DMS 273 (cell line): Measurements from ENCODE around the gene PIK3R5.
A peak's percentile ranks its signal among the peaks of the same experiment; 100 is the strongest.

Experiments
- DNase-seq: peaks from one replicate; lab custom pipeline; 2025; ENCODE audit not compliant: unreplicated experiment; lab: John Stamatoyannopoulos, UW

PIK3R5 gene

DNA sequence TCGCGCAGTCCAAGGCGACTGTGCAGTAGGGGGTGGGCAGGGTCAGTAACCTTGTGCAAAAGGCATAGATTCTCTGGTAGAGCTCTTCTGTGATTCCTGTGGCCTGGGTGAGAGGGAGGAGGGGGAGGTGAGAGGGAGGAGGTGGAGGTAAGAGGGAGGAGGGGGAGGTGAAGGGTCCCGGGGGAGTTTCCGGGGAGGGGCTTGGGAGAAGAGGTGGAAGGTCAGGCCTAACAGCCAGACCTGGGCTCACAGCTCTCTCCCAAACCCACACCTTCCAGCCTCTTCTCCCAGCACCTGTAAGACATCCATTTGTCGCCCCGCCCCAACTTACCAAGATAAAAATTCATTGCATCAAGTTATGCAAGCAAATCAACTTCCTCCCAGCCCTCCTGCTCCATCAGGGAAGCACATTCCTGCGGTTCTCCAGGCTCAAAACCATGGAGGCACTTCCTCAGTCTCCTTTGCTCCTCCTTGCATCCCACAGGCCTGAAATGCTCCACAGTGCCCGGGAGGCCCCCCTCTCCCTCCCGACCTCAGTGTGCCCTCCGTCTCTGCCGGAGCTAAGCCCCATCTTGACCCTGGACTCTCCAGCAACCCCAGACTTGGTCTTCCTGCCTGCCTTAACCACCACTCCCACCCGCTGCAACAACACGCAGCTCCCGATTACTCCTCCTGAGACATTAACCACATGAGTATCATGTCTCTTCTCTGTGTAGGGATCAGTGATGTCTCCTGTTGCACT, 128.5 kb downstream of the PIK3R5 start:
- DNase-seq: no peak

DNA sequence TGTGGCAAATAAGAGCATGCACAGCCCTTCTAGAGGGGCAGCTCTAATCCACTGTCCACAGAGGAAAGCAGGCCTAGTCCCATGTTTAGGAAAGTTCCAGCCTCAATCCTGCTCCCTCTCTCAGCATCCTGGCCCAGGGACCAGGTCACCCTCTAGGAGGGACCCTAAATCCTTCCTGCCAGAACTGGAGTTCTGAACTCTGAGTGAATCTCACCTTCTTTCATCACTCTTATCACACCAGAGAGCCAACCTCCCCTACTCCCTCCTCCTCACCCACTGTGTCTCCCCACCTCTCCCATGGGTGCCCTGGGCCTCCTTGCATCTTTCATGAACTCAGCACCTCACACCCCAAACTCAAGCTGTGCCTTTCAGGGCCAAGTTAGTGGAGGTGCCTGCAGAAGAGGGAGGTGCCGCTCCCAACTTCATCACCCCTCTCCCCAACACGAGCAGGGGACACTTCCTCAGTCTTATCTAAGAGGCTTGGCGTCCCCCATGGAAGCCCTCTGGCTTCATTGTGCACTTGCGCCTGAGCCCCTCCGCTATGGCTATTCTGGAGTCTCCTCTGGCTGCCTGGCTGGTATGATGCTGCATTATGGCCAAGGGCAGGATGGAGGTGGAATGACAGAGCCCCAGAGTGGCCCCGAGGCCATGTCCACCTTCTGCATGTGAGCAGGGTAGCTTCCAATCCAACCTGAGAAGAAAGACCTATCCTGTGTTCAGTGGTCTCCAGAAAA, 129.7 kb downstream of the PIK3R5 start:
- DNase-seq: no peak

DNA sequence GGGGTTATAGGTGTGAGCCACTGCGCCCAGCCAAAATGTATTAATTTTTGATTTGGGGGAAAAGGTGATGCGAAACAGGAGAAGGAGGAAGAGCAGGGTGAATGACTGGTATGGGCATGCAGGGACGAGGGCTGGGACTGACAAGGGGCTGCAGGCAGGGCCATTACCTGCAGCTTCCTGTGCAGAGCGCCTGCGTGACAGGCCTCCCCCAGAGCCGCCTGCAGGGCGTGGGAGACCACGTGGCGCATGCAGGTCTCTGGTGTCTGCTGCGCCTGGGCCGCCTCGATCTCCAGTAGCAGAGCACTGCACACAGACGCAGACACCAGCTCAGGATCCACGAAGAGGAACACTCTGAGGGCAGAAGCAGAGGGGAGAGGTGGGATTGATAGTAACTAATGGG, 130.4 kb downstream of the PIK3R5 start:
- no peak for DNase-seq

DNA sequence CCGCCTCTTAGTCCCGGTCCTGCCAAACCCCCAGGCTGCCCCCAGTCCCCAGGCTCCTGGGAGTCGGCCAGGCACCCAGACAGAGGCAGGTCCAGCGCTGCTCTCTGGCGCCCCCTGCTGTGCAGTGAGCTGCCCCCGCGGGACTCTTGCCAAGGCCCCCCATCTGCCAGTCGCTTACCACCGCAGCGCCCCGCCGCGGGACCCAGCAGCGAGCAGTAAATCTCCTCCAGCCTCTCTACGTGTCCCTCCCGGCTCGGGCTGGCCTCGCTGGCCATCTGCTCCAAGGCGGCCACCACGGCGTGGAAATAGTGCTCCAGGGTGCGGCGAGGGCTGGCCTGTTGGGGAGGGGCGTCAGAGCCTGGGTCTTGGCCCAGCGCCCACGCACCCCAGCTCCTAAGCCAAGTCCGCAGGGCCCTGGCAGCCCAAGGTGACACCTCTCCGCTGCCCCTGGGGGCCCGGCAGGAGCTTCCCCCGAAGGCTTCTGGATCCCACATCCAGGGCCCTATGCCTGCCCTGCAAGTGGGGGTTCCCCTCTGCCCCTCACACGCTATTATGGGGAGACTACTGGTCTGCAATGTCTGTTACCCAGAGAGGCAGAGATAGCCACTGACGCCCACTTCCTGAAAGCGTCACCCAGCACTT, 132.7 kb downstream of the PIK3R5 start:
- DNase-seq: peak; percentile 88

DNA sequence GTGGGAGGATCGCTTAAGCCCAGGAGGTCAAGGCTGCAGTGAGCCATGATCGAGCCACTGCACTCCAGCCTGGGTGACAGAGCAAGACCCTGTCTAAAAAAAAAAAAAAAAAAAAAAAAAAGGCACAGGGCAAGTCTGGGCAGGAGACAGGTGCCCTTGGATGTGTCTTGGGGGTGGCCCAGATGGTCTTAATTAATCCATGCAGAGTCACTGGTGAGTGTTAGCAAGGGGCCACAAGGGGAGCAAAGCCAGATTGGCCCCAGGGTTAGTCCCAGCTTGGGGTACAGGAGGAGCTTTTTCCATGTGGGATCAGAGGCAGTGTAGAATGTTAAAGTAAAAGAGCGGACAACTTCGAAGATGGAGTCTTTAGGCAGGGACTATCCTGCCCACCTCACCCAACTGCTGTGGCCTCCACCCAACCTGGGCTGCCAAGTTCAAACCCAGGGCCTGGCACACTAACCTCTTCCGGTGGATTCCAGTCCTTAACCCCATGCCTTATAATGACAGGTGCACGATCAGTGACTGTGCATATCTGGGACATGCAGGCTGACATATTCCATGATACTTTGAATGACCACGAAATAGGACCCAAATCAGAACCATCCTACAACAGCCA, 134.2 kb downstream of the PIK3R5 start:
- peak; percentile 24 for DNase-seq

DNA sequence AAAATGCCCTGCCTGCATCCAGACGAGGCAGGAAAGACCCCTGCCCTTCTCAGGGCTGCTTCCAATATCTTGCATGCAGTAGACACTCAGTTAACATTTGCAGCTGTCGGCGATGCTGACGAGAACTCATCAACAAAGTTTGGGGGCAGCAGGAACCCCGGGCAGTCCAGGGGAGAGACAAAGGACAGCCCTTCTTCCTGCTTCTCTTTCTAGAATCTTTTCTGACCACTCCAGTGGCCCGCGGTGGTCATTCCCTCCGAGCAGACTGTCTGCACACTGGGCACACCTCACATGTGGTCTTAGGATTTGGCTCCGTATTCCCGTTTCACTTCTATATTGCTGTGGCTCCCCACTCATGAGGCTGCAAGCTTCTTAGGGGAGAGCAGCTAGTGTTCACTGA, 135.4 kb downstream of the PIK3R5 start:
- DNase-seq: no peak

DNA sequence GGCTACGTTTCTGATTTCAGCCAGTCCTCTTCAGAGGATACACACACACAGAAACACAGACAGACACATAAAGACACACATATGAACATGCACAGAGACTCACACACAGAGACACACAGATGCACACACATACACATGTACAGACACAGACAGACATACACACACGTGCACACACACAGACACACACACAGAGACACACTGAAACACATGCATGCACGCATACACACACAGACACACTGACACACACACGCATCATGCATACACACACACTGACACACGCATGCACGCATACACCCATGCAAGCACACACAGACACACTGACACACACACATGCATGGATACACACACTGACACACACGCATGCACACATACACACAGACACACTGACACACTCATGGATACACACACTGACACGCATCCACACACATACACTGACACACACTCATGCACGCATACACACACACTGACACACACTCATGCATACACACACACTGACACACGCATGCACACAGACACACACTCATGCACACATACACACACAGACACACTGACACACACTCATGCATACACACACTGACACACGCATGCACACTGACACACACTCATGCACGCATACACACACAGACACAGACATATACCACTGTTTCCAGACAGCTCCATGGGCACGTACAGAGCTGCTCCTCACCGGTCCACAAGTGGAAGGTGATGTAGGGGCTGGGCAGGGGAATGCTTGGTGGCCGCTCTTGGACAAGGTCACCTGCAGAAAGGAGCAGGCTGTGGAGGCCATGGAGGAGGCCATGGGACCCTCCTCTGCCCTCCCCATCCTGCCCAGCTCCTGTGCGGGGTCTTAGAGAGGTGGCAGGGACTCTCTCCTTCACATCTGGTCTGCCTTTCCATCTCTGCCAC, 136.2 kb downstream of the PIK3R5 start:
- no peak for DNase-seq
